WI38 (cell line): ENCODE measurements around the gene ZFR2.
"Not testable (repeated sequence)": the region's sequence is repeated elsewhere in the genome, so short reads cannot be mapped to it uniquely, and the experiment has no call there.

Source experiments
- H3K4me3 ChIP-seq: 2 replicates; pipeline ENCODE4 v1.5.1; 2011; ENCODE audit warnings: low read depth, mild to moderate bottlenecking, control low read depth, low read length
- TF ChIP-seq, protein P1 (sequence below): IDR thresholded peaks from 2 replicates; pipeline ENCODE4 v1.5.1; 2012; ENCODE audit warnings: low read depth, mild to moderate bottlenecking, control low read depth, low read length

Gene ZFR2

DNA sequence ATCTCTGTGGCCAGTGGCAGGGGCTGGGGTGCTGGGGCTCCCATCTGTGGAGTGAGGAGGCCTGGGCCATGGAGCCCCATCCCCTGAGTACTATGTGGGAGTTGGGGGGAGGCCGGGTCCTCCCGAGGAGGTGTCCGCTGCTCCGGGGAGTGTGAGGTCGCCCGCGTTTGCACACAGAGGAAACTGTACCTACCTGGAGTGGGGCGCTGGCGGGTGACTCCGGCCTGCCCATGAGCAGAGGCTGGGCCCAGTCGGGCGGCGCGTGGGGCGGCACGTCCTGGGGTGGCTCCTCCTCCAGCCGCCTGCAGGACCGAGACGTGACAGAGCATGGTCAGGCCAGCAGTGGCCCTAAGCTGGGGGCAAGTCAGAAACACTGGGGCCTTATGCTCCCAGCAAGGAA lies 48.8 kb downstream of the ZFR2 start:
- TF ChIP-seq, protein P1, sequence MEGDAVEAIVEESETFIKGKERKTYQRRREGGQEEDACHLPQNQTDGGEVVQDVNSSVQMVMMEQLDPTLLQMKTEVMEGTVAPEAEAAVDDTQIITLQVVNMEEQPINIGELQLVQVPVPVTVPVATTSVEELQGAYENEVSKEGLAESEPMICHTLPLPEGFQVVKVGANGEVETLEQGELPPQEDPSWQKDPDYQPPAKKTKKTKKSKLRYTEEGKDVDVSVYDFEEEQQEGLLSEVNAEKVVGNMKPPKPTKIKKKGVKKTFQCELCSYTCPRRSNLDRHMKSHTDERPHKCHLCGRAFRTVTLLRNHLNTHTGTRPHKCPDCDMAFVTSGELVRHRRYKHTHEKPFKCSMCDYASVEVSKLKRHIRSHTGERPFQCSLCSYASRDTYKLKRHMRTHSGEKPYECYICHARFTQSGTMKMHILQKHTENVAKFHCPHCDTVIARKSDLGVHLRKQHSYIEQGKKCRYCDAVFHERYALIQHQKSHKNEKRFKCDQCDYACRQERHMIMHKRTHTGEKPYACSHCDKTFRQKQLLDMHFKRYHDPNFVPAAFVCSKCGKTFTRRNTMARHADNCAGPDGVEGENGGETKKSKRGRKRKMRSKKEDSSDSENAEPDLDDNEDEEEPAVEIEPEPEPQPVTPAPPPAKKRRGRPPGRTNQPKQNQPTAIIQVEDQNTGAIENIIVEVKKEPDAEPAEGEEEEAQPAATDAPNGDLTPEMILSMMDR = no peak

DNA sequence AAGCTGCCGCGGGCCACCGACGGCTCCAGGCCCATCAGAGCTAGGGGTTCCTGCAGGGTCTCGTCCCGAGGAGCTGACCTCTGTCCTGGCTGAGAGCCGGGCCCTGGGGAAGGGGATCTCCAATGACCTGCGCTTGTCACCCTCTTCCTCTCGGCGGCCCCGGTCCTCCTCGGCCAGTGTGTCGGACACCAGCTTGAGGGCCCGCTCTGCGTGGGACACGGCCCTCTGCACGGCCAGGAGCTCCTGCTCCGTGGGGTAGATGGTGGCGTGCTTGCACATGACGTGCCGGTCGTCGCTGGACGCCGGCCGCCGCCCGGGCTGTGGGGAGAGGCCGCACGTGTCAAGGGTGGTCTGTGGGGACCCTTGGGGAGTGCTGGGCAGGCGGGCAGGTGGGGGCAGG lies 49.9 kb downstream of the ZFR2 start:
- TF ChIP-seq, protein P1 = no peak
- H3K4me3 ChIP-seq = no peak overlapping the region

More for the DNA sequence above, 48.8 kb downstream of the ZFR2 start:
- no peak overlapping the region for H3K4me3 ChIP-seq

DNA sequence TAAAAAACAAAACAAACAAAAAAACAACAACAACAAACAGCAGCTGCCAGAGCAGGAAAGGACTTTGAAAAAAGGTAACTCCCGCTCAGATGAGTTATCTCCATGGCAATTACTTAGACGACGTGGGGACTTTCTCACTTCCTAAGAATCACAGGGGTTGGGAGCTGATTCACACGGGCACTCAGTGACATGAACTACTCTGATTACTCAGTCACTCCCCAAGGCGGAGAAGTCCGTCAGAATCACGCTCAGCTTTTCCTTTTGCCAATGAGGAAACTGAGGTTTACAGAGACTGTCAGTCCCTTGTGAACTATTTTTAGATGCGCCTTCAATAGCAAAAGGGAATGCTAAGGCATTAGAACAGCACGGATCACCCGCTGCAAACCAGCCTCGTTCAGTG lies 50.4 kb downstream of the ZFR2 start:
- TF ChIP-seq, protein P1 = no peak
- H3K4me3 ChIP-seq = no peak overlapping the region

DNA sequence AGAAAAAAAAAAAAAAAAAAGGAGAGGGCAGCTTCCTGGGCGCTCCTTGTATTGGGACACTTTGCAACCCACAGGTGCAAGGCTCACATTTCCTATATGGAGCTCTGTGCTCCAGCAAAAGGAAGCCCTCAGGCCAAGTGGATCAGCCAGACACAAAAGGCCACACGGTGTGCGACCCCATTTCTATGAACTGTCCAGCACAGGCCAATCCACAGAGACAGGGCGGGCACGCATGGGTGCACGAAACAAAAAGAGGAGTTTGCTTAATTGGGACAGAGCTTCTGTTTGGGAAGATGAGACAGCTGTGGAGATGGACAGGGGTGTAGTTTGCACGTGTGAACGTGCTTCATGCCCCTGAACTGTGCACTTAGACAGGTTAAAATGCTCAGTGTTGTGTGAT lies 51.1 kb downstream of the ZFR2 start:
- TF ChIP-seq, protein P1 = no peak
- no peak overlapping the region for H3K4me3 ChIP-seq

DNA sequence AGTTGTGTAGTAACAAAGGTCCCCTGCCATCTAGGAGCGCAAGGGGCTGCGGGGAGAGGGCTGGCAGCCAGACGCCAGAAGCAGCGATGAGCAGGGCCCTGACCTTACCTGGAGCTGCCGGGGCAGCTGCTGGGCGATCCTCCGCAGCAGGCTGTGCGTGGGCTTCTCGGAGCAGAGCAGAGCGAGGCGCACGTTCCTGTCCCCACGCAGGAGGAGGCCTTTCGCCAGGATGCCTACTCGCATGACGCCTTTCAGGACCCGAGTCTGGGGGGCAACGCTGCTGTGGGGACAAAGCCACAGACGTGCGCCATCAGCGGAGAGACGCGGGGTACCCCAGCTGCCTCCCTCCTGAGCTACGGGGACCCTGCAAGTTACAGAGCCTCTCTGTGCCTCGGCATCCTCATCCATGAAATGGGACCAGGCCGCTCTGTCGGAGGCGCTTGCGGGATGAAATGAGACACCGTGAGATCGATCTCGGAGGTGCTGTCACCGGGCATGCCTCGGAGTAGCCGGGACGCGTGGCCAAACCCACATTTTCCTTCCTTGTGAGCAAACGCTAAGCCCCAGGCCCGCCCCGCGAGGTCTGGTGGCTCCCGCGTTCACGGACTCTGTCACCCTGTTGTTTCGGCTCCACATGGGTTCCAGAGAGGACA lies 52.1 kb downstream of the ZFR2 start:
- no peak overlapping the region for H3K4me3 ChIP-seq
- TF ChIP-seq, protein P1 = no peak

DNA sequence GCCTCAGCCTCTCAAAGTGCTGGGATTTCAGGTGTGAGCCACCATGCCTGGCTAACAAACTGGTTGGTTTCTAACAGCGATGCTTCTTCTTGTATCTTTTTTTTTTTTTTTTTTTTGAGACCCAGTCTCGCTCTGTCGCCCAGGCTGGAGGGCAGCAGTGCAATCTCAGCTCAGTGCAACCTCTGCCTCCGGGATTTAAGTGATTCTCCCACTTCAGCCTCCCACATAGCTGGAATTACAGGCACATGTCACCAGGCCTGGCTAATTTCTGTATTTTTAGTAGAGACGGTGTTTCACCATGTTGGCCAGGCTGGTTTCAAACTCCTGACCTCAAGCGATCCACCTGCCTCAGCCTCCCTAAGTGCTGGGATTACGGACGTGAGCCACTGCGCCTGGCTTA lies 52.7 kb downstream of the ZFR2 start:
- H3K4me3 ChIP-seq = not testable (repeated sequence)

DNA sequence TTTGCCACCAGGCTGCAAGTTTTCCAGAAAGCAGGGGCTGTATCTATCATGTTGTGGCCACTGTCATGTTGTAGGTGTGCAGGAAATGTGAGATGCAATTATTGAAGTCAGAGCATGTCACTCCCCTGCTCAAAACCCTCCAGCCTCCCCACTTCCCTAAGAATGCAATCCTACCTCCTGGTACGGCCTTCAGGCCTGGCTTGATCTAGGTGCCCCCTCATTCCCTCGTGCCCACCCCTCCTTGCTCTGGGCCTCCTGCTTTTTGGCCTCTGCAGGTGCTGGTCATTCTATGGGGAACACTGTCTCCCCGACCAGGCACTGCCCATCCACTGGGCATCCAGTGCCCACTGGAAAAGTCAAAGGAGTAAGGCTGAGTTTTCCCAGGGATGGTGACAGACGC lies 54.2 kb downstream of the ZFR2 start:
- no peak overlapping the region for H3K4me3 ChIP-seq
- TF ChIP-seq, protein P1 = no peak
